GM13977 (cell line): ENCODE data around the gene FBRSL1.

Experiments used
- DNase-seq: peaks from one replicate; pipeline ENCODE4 v3.0.0; 2012; ENCODE audit warnings: low spot score
- CTCF ChIP-seq: IDR thresholded peaks from 2 replicates; pipeline ENCODE4 v1.5.1; 2012; ENCODE audit warnings: mild to moderate bottlenecking, control low read depth; ENCODE audit not compliant: insufficient read depth; ENCODE audit errors: extremely low read depth, missing control alignments
- in situ Hi-C: fragments of 300-500 bp; cut with MboI; formaldehyde crosslinking; loops from one replicate; pipeline ENCODE4 v1.12.0; 2022; ENCODE audit warnings: low sequenced_read_pairs, low pct_unique_long_range_greater_than_20kb, mixed read lengths, inconsistent platforms; ENCODE audit not compliant: unreplicated experiment

Gene FBRSL1

GRCh38 chr12:132445884-132446632 lies 43.9 kb upstream of the FBRSL1 start:
- no peak for DNase-seq
- in situ Hi-C loops, result no loop called here
- no peak for TF ChIP-seq CTCF

GRCh38 chr12:132446633-132447326 lies 43.2 kb upstream of the FBRSL1 start:
- no peak for TF ChIP-seq CTCF
- in situ Hi-C loops, result no loop called here
- no peak for DNase-seq

GRCh38 chr12:132447327-132447720 lies 42.6 kb upstream of the FBRSL1 start:
- in situ Hi-C loops, result no loop called here
- DNase-seq, result no peak
- TF ChIP-seq CTCF, result no peak

GRCh38 chr12:132447731-132448462 lies 42.1 kb upstream of the FBRSL1 start:
- no peak for TF ChIP-seq CTCF
- no peak for DNase-seq
- in situ Hi-C loops, result no loop called here

GRCh38 chr12:132448463-132448820 lies 41.5 kb upstream of the FBRSL1 start:
- no peak for DNase-seq
- in situ Hi-C loops, result no loop called here
- TF ChIP-seq CTCF, result no peak

- TF ChIP-seq CTCF, result no peak
- DNase-seq, result peak; percentile 84
- in situ Hi-C loops, result no loop called here
Observed at GRCh38 chr12:132449565-132450417, 40.2 kb upstream of the FBRSL1 start.
